SU-DHL-6 (cell line): ENCODE data around the gene LMTK3.

Experiments
- H2AFZ ChIP-seq: fragments of 200-600 bp; sonication (generic); 2 replicates; pipeline ENCODE4 v1.6.1; 2014; ENCODE audit warnings: low read depth, mild to moderate bottlenecking, moderate library complexity, mixed read lengths, antibody characterized with exemption, low read length; ENCODE audit not compliant: severe bottlenecking
- H3F3A ChIP-seq: fragments of 200-600 bp; shearing (Covaris generic); 2 replicates; pipeline ENCODE4 v1.6.0; 2016; ENCODE audit warnings: antibody characterized with exemption, mild to moderate bottlenecking; ENCODE audit not compliant: insufficient read depth
- H3K27ac ChIP-seq: fragments of 200-600 bp; sonication (generic); 2 replicates; pipeline ENCODE4 v1.5.1; 2016; ENCODE audit warnings: low read depth, mild to moderate bottlenecking, low read length, moderate library complexity, mixed read lengths
- H3K27me3 ChIP-seq: fragments of 200-600 bp; sonication (generic), shearing (Covaris generic); 2 replicates; pipeline ENCODE4 v1.6.0; 2014; ENCODE audit warnings: mild to moderate bottlenecking, low read length
- H3K36me3 ChIP-seq: fragments of 200-600 bp; sonication (generic); 2 replicates; pipeline ENCODE4 v1.6.1; 2014; ENCODE audit warnings: mild to moderate bottlenecking, low read length, mixed read lengths
- H3K4me2 ChIP-seq: fragments of 300-600, 200-600 bp; shearing (Covaris generic), sonication (generic); 2 replicates; pipeline ENCODE4 v1.6.0; 2014; ENCODE audit warnings: low read length, low read depth, mild to moderate bottlenecking; ENCODE audit not compliant: poor library complexity, severe bottlenecking
- H3K4me3 ChIP-seq: fragments of 200-600 bp; sonication (generic); 2 replicates; pipeline ENCODE4 v1.5.1; 2014; ENCODE audit warnings: antibody characterized with exemption, low read length, mild to moderate bottlenecking, mixed read lengths; ENCODE audit not compliant: insufficient read depth, poor library complexity, severe bottlenecking
- H3K79me2 ChIP-seq: fragments of 200-600 bp; sonication (generic); 2 replicates; pipeline ENCODE4 v1.6.1; 2014; ENCODE audit warnings: mild to moderate bottlenecking, low read length, moderate library complexity; ENCODE audit not compliant: insufficient read depth
- H3K9ac ChIP-seq: fragments of 200-600 bp; sonication (generic); 2 replicates; pipeline ENCODE4 v1.7.0; 2014; ENCODE audit warnings: mild to moderate bottlenecking, low read length
- H3K9me2 ChIP-seq: fragments of 200-600 bp; sonication (generic); replicated peaks from 2 replicates; pipeline ENCODE4 v1.6.1; 2014; ENCODE audit warnings: low read length; ENCODE audit not compliant: insufficient read depth
- H3K9me3 ChIP-seq: fragments of 200-600 bp; sonication (generic); 2 replicates; pipeline ENCODE4 v1.6.1; 2014; ENCODE audit warnings: low read length, mixed read lengths; ENCODE audit not compliant: insufficient read depth
- H4K20me1 ChIP-seq: fragments of 200-600 bp; sonication (generic); 2 replicates; pipeline ENCODE4 v1.6.1; 2014; ENCODE audit warnings: low read depth, mild to moderate bottlenecking, antibody characterized with exemption, low read length, moderate library complexity, mixed read lengths
- CTCF ChIP-seq: fragments of 200-600 bp; sonication (generic); IDR thresholded peaks from one replicate; pipeline ENCODE4 v1.5.1; 2017; ENCODE audit warnings: antibody characterized with exemption, mild to moderate bottlenecking, low read length, moderate library complexity; ENCODE audit not compliant: insufficient read depth, poor library complexity, severe bottlenecking
- EZH2phosphoT487 ChIP-seq: fragments of 200-600 bp; sonication (generic), shearing (Covaris generic); conservative IDR thresholded peaks from 2 replicates; pipeline ENCODE4 v1.6.1; 2018; ENCODE audit warnings: mild to moderate bottlenecking, antibody characterized with exemption, low read length, moderate library complexity, mixed read lengths

The LMTK3 gene

DNA sequence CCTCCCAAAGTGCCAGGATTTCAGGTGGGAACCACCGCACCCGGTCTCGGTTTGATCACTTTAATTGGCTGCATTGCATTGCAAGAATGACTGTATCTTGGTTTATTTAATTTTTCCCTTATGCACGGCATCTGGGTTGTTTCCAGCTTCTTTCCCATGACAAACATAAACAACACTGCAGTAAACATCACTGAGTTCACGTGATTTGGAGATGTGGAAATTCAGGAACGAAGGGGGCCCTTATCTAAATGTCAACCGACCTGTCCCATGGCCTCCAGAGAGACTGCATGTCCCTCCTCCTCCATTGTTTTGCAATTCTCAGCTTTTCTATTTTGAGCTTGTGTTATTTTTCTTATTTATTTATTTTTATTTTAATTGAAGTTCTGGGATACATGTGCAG, 25.9 kb upstream of the LMTK3 start:
- H3K27me3 ChIP-seq, result no peaks in the 10 kb centered on the region
- H3K4me3 ChIP-seq, result no peak overlapping the region
- H4K20me1 ChIP-seq, result no peaks in the 10 kb centered on the region
- no peaks in the 10 kb centered on the region for H3K36me3 ChIP-seq
- H3K79me2 ChIP-seq, result no peaks in the 10 kb centered on the region
- H3K9me2 ChIP-seq, result no peaks in the 10 kb centered on the region
- no peaks in the 10 kb centered on the region for H3K9me3 ChIP-seq
- no peak overlapping the region for H3K27ac ChIP-seq
- H3K9ac ChIP-seq, result no peak overlapping the region
- no peak overlapping the region for H2AFZ ChIP-seq
- no peak overlapping the region for H3K4me2 ChIP-seq
- H3F3A ChIP-seq, result no peaks in the 10 kb centered on the region
- no peak for TF ChIP-seq EZH2phosphoT487

- no peak overlapping the region for H3K4me2 ChIP-seq
- no peaks in the 10 kb centered on the region for H3K36me3 ChIP-seq
- no peak for TF ChIP-seq EZH2phosphoT487
- H3K9me3 ChIP-seq, result no peaks in the 10 kb centered on the region
- H3K79me2 ChIP-seq, result no peaks in the 10 kb centered on the region
- H3K27ac ChIP-seq, result no peak overlapping the region
- H3K4me3 ChIP-seq, result no peak overlapping the region
- no peaks in the 10 kb centered on the region for H3K27me3 ChIP-seq
- H3K9ac ChIP-seq, result no peak overlapping the region
- no peaks in the 10 kb centered on the region for H3K9me2 ChIP-seq
- no peaks in the 10 kb centered on the region for H4K20me1 ChIP-seq
- H2AFZ ChIP-seq, result no peak overlapping the region
- H3F3A ChIP-seq, result no peaks in the 10 kb centered on the region
Measured at GRCh38 chr19:48533770-48534169, 22.1 kb upstream of the LMTK3 start.

DNA sequence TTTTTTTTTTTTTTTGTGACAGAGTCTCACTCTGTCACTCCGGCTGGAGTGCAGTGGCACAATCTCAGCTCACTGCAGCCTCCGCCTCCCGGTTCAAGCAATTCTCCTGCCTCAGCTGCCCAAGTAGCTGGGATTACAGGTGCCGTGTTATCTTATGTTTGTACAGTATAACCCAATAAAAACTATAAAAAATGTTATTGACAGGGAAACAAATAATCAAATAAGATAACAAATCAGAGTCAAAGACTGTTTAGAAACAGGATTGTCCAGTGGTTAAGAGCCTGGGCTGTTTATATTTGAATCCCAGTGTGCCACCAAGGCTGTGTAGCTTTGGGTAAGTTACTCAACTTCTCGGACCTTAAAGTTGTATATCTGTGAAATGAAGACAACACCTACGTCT, 19.1 kb upstream of the LMTK3 start:
- Histone ChIP-seq H3K27ac (no peak overlapping the region), H3K9ac (no peak overlapping the region), H3K27me3 (no peaks in the 10 kb centered on the region), H3K4me2 (no peak overlapping the region), H3K4me3 (no peak overlapping the region), H3K9me3 (no peaks in the 10 kb centered on the region), H4K20me1 (no peaks in the 10 kb centered on the region), H3K79me2 (no peaks in the 10 kb centered on the region), H3K36me3 (no peaks in the 10 kb centered on the region), H2AFZ (no peak overlapping the region), H3K9me2 (no peaks in the 10 kb centered on the region), H3F3A (no peaks in the 10 kb centered on the region)
- TF ChIP-seq EZH2phosphoT487, result no peak
- no peak for TF ChIP-seq CTCF

DNA sequence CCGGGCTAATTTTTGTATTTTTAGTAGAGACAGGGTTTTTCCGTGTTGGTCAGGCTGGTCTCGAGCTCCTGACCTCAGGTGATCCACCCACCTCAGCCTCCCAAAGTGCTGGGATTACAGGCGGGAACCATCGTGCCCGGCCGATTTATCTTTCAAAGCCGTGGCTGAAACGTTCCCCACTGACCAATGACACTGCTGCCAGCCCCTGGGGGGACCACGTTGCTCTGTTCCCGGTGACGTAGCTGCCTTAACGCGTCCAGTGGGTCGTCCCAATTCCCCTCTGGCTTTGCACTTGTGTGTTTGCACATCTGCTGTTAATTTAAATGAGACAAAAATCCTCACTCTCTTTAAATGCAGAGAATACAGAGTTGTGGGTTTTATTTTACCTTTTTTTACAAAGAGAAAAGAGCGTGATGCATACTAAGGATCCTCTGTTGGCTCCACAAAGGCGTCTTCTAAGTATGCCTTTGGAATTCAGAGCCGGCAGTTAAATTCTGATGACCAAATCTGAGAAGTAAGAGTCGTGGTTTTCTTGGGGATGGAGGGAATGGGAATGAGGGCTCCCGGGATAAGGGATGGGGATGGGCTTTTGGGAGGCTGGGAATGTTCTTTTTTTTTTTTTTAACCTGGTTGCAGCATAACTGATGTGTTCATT, 18.6 kb upstream of the LMTK3 start:
- H3K4me3 ChIP-seq, result no peak overlapping the region
- no peak for TF ChIP-seq EZH2phosphoT487
- H3K79me2 ChIP-seq, result no peaks in the 10 kb centered on the region
- no peaks in the 10 kb centered on the region for H3K9me2 ChIP-seq
- H3F3A ChIP-seq, result no peaks in the 10 kb centered on the region
- no peak overlapping the region for H3K9ac ChIP-seq
- no peaks in the 10 kb centered on the region for H3K27me3 ChIP-seq
- H3K36me3 ChIP-seq, result no peaks in the 10 kb centered on the region
- no peak overlapping the region for H3K27ac ChIP-seq
- H3K9me3 ChIP-seq, result no peaks in the 10 kb centered on the region
- no peak overlapping the region for H2AFZ ChIP-seq
- H4K20me1 ChIP-seq, result no peaks in the 10 kb centered on the region
- H3K4me2 ChIP-seq, result no peak overlapping the region

GRCh38 chr19:48529156-48529555, 17.5 kb upstream of the LMTK3 start:
- Histone ChIP-seq H4K20me1 (no peaks in the 10 kb centered on the region), H2AFZ (no peak overlapping the region)

More at GRCh38 chr19:48529156-48529555, 17.5 kb upstream of the LMTK3 start:
- Histone ChIP-seq H3K27ac (no peak overlapping the region), H3K36me3 (no peaks in the 10 kb centered on the region), H3K4me3 (no peak overlapping the region), H3K27me3 (no peaks in the 10 kb centered on the region), H3K9me3 (no peaks in the 10 kb centered on the region), H3K4me2 (no peak overlapping the region), H3K9ac (no peak overlapping the region), H3K9me2 (no peaks in the 10 kb centered on the region), H3K79me2 (no peaks in the 10 kb centered on the region), H3F3A (no peaks in the 10 kb centered on the region)
- TF ChIP-seq EZH2phosphoT487 (no peak), CTCF (no peak)
